Central memory CD4-positive, alpha-beta T cell (primary cell): ENCODE data around the gene FAM193B.

Experiments
- DNase-seq: peaks from one replicate; pipeline ENCODE4 v3.0.0; 2022

FAM193B gene

DNA sequence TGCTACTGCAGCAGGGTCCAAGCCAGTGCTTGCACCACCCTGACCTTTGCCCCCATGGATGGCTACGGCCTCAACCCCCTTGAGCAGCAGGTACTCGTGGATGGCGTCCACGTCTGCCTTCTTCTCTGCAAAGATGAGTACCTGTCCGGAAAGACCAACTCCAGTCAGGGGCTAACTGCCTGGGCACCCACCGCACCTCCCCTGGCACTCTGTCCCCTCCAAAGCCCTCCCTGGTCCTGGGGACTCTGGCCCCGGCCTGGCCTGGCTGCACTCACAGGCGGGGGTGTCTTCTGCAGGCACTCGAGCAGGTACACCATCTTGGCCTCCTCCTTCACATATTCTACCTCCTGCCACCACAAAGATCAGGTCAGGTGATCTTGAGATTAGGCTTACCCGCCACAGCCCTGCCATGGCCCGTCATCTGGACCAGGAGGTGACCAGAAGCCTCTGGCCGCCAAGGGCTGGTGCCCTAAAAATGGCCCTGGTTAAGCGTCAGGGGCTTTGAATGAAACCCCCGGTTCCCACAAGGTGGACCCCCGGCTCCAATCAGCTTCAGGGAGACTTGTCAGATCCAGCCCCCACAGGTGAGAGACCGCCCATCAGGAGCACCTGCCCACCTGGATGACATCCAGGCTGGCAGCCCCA, 41.5 kb downstream of the FAM193B start:
- no peak for DNase-seq

DNA sequence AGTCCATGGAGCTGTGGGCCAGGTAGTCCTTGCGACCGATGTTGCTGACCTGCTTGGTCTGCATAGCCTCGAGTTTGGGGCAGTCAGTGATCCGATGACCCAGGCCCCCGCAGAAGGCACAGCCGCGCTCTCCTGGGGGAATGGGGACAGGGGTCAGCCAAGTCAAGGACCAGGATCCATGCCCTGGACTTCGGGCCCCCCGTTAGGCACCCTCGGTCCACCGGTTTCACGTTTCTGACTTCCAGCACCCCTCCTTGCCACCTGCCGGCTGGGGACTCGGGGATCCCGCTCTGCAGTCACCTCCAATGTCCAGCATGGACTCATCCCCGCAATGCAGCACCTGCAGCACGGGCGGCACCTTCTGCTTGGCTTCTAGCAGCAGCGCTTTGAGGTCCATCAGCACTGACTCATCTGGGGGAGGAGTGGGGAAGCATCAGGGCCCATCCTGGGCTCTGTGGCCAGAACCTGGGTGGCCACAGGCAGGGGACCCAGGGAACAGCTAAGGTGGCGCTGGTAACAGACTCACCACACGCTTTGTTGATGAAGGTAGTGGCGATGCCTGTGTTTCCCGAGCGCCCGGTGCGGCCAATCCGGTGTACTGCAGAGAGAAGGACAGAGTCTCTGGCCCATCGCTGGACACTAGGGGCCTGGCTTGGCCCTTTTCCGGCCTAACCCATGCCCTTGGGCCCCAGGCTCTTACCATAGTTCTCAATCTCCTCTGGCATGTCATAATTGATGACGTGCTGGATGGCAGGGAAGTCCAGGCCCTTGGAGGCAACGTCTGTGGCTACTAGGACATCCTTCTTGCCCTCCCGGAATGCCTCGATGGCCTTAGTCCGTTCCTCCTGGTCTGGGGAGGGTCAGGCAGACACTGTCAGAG, 42.3 kb downstream of the FAM193B start:
- no peak for DNase-seq

DNA sequence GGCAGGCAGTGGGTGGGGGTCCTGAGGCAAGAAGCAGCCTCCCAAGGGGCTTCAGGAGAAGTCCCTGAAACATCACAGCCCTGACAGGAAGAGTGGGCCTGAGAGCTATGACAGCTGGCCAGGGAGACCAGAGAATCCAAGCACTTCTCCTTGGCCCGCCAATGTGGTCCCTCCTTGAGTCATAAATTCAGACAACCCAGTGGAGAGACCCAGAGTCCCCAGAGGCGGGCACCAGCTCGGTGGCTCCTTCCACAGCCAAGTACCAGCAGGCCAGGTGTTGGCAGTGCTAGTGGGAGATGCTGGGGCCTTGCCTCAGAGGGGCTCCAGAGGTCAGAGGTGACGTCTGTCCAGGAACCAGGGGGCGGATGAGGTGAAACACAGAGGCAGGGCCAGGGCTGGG, 43.2 kb downstream of the FAM193B start:
- no peak for DNase-seq

DNA sequence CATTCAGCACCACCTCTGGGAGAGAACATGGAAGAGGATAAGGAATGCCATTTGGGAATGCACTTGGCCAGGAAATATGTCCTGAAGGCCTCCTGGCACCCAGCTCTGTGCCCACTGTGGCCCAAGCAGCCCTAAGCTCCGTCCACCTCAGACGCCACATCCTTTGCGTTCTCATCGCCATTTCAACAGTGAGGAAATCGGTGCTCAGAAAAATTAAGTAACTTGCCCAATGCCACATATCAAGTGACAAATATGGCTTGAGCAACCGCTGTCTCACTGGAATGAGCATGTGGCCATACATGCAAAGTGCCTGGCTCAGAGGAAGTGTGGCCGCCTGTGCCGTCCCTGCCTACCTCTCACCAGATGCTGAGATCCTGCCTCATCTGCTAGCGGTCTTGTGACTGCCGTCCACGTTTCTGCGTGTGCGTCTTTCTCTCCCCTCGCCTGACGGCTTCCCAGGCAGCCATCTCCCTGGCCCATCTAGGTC, 43.8 kb downstream of the FAM193B start:
- no peak for DNase-seq

DNA sequence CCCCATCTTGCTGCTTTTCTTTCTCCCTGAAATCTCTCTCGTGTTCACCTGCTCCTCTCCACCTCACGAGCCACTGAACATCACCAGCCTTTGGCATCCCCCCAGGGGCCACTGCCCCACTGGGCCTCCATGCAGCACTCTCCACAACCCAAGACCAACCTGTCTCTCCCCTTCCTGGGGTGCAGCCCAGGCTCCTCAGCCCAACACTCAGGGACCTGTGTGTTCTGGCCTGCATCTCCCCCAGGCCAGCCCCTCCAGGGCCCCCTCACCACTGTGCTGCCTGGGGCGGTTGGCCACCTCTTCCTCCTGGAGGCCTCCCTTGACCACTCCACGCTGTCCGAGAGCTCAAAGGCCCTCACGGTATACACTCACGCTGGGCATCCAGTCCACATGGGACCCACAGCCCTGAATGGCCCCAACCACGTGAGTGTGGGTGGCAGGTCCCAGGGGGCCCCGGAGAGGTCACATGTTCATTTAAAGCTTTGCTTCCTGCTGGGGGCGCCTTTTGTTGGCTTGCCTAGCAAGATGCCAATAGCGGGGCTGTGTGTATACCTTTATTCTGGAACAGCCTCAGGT, 44.3 kb downstream of the FAM193B start:
- no peak for DNase-seq

DNA sequence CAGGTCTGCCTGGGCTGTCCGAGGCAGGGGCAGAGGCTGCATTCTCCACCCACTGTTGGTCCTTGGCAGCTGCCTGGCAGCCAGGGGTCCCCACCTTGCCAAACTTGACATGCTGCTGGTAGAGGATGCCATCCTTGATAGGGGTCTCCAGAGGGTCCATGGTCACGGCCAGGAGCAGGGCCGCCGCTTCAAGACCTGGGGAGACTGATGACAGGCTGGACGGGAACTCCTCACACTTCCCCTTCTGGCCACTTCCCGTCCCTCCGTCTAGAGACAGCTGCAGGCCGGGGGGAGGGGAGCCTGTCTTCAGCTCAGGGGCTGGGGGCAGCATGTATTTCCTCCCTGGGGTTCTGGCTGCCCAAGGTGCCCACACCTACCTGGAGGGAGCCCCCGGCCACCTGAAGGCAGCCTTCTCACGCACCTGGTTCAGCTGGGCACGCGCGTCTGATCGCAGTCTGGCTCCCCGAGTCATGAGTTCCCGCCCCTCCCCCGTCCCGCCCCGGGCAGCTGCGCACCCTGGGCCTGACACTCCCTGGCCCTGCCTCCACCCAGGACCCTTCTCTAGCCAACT, 44.9 kb downstream of the FAM193B start, which contains the start of gene DOK3:
DOK3 (minus strand) TSS at position 446 of the 571 bp plus-strand sequence; CDS start at position 160, 286 bp downstream.
- DNase-seq: no peak

DNA sequence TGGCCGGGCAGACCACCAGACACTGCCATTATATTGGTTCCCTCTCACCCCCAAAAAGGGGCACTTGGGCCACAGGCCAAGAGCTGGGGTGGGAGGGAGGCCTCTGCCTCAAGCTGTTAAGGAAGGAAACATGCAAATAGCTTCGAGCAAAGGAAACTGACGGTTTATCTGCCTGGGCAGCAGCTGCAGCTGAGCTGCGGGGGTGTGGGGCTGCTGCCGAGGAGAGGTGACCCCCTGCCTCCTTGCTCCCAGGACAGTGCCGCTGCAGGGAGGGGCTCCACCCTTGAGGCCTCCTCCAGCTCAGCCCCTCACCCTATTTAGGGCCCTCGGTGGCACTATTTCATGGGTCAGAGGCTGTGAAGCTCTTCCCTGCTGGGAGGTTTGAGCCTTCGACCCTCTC, 45.5 kb downstream of the FAM193B start:
- no peak for DNase-seq

DNA sequence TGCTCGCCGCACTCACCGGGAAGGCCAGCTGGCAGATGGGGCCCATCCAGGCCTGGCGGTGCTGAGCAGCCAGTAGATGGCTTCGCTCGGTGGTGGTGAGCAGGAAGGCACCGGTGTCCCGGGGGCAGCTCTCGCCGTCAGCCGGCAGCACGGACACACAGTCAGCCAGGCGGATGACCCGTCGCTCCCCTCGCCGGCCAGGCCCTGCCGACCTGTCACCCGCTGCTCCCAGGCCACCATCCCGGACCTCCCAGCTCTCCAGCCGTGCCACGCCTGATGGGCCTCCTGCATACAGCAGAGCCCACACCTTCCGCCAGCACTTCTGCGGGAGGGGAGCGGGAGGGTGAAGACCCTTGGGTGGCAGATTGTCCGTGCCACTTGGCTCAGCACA, 46.1 kb downstream of the FAM193B start:
- DNase-seq: no peak

DNA sequence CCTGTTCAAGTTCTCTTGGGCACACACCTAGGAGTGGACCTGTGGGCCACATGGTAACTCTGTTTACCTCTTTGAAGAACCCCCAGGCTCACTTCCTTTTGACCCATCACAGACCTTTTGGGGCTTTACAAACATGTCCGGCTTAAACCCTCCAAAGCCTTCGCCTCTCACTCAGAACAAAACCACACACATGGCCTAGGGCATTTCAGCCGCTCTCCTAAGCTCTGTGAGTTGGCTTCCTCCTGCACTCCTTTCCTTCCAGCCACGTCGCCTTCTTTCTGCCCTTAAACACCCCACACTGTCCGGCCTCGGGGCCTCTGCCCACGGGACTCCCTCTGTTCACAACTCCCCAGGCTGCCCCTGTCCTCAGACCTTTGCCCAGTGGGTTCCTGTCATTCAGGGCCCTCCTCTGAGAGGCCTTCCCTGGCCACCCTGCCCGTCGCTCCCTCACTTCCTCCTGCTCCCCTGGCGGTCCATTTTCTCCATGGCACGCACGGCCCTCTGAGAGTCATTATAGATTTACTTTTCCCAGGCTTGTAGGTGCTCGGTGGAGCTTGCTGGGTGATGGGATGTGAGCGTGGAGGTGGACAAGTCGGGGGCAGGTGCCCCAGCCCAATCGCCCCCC, 46.7 kb downstream of the FAM193B start:
- DNase-seq: no peak

DNA sequence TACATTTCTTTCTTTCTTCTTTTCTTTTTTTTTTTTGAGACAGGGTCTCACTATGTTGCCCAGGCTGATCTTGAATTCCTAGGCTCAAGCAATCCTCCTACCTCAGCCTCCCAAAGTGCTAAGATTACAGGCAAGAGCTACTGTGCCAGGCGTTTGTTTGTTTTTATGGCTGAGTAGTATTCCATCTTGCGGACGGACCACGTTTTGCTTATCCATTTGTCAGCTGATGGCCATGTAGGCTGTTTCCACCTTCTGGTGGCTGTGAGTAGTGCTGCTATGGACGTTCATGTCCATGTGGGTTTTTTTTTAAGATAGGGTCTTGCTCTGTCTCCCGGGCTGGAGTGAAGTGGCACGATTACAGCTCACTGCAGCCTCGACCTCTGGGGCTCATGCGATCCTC, 47.2 kb downstream of the FAM193B start:
- no peak for DNase-seq

DNA sequence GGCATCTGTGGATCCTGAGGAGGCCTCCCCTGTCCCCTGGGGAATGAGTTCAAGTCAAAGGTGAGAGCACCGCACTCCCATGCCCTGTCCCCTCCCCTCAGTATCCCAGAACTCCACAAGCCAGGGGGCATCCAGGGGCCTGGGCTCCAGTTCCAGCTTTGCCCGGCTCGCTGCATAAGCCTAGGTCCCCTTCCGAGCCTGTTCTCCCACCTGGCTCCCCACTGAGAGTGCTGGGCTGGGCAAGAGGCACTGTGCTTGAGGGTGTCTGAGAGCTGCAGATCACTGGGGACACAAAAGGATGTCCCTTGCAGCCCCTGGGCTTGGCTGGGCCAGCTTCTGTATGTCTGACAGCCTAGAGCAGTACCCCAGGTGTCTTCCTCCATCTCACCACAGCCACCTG, 49.3 kb downstream of the FAM193B start:
- no peak for DNase-seq

DNA sequence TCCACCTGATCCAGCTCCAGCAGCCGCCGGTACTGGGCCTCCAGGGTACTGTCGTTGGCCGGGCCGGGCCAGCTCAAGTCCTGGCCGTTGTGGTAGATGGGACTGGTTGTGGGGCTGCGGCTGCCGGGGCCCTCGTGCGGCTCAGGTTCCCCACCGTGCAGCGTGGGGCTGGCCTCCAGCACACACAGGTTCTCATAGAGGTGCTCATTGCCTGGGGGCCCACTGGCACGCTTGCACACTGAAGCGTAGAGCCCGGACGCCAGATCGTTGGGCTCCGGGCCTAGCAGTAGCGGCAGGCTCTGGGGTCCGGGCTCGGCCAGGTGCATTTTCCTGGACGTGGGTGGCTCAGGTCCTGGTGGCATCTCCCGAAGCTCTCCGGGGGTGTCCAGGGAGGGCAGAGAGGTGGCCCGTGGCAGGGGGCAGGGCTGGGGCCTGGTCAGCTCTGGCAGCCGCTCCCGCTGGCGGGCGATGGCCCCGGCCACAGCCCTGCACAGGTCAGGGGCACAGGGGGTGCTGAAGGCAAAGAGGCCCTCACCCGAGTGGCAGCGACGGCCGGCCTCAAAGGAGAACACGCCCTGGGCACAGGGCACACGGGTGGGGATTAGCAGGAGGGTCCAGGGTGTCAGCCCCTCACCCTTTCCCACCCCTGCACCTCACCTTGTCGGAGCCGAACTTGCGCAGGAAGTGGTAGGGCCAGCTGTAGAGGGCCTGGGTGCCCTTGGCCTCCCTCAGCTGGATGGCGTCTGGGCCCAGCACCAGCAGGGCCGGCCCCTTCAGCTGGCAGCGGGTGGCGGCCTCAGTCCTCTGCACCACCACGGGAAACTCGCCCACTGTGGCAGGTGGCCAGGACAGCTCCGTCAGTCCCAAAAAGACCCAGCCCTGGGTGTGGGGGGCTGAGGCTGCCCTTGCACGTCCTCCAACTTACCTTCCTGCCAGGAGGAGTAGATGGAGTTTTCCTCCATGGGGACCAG, 50.0 kb downstream of the FAM193B start:
- no peak for DNase-seq

DNA sequence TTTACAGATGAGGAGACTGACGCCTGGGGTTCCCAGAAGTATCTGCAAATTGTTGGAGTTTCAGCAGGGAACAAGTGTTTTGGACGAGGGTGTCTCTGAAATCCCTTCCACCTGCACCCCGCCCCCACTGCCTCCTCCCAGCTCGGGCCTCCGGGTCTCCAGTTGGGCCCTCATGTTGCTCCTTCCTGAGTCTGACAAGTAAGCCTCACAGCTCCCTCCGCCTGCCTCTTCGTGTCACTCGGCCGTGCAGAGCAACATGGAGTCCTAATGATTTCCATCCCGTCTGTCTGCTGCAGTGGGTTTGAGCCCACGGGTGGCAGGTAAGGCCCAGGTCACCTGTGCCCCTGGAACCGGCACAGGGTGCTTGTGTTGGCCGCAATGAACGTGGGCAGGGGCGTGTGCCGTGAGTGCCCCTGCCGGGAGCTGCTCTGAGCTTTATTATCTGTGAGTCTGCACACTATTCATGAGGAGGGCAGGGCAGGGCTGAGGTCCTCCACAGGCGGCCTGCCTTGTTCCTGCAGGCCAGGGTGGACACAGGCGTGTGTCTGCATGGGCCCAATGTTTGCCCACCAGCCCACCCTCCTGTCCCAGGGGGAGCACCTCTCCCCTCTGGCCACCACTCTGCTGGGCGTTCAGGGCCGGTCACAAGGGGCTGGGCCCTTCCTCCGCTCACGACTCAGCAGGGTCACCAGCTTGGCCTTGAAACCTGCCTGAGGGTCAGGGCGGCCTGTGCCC, 50.8 kb downstream of the FAM193B start:
- no peak for DNase-seq

DNA sequence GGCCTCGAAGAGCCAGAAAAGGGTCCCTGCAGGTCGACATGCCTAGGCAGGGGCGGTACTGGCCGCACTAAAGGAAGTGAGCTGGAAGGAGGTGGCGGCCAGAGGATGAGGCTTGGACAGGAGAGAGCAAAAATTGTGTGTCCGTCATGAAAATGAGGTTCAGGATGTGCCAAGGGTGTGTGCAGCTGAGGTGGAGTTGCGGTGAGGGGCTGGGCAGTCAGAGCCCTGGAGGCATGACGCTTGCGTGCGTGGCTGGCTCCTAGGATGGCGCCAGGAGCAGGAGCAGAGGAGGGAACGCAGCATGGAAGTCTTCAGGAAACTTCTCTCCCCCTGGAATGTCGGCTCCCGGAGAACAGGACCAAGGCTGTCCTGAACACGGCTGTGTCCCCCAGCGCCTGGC, 51.5 kb downstream of the FAM193B start:
- DNase-seq: no peak

DNA sequence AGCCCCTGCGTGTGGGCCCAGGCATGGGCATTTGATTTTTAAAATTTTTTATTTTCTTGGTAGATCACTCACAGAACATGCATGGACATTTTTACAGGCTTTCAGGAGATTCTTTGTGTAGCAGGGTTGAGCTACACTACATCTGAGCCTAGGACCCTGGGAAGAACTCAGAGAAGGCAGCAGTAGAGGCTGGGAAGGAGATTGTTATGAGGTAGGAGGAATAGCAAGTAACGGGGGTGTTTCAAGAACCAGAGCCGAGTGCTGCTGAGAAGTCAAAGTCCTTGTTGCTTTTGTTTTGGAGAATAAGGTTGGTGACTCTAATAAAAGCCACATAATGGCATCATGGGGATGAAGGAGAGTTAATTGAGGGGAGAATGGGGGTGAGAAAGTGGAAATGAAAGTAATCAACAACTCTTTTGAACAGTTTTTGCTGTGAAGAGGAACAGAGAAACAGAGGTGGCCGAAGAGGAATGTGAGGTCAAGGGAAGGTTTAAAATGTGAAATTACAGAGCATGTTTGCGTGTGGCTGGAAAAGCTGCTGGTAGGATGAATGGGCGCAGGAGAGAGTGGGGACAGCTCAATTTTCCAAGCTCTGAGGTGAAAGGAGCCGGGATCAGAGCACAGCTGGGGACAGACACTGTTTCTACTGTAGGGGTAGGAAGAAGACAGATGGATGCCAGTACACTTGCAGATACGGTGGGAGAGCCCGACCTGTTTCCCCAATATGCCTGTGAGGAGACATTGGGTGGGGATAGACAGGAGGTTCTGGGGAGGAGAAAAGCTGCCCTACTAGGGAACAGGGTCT, 52.3 kb downstream of the FAM193B start:
- no peak for DNase-seq

DNA sequence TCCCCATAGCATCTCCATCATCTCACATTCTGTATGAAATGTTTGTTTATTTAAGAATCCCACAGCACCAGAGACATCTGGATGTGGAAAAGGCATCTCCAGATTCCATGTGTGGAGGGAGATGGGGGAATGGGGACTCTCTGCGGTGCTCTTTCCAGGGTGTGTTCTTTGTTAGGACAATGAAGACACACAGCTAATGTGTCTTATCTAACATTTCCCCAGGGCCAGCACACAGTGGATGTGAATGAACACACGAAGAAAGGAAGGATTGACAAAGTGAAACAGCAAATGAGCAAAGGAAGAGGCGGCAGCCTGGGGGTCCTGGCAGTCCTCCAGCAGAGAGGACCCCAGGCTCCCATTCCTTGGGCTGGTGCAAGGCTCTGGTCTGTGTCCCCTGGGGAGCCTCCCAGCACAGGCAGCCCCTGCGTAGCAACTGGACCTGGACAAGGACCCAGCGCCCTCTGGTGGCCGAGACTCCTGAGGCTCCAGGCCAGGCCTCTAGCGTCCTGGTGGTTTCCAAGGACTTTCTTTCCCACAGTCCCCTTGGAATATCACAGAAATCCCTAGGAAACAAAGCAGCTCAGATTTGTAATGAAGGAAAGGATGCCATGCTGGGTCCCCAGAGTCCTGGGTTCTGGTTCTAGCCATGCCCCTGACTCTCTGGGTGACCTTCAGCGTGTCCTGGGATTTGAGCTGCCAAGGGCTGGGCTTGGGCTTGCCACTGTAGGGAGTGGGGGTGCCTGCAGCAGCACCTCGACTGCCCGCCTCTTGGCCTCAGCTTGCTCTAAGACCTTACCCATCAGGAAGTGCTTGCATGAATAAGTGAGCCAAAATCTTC, 53.5 kb downstream of the FAM193B start:
- DNase-seq: peak; percentile 68

DNA sequence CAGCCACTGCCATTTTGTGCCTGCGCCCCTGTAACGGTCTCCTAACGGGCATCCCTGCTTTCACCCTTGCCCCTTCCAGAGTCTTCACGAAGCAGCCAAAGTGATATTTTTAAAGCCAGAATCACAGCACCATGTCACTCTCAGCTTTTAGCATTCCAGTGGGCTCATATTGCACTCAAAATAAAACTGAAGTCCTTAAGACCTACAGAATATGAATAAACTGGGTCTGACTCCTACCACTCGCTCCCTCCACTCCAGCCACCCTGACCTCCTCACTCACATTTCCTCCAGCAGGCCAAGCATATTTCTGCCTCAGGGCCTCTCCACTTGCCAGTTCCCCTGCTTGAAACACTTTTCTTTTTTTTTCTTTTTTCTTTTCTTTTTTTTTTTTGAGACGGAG, 54.5 kb downstream of the FAM193B start:
- no peak for DNase-seq

DNA sequence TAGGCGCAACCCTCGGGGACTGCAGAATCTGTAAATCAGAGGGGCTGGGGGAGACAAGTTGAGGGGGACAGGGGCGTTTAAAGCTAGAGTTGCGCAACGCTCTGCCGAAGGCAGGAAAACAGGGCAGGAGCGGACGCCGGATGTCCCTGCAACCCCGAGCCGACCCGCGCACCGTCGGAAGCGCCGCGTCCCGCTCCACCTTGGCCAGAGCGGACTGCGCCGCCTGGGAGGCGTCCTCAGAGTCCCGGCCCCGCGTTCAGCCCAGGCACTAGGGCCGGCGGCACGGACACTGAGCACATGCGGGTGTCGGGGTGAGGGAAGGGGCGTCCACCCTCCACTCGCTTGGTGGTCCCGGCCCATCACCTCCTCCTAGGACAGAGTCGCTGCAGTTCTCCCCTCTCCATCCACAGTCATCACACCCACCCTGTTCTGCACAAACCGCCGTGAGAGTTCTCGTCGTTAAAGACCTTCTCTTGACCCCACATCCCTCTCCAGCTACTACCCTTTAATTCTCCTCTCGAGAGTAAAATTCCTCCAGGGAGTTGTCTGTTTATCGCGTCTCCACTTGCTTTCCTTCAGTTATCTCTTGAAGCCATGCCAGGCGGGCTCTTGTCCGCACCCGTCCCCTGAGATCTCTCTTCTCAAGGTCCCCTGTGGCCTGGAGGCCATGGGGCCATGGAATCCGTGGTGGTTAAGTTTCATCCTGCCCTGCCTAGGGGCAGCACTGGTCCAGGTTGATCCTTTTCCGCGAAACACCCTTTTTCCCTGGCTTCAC, 56.2 kb downstream of the FAM193B start:
- DNase-seq: no peak
